Stomach (tissue), 9 donors: ENCODE data around the gene RCBTB2. TPM values are rescaled to one million over a fixed set of nuclear protein-coding genes. Genes with fewer than 3 reads are reported as not detected.

Experiments
- DNase-seq, 2 donors: peaks; one replicate each; pipeline versions ENCODE4 v3.0.0 to v3.0.0-alpha.2; 2013 to 2019
- H3K27ac ChIP-seq, 5 donors: fragments of 200-600 bp in 4 of 5; sonication (generic) in 4 of 5; one replicate each; pipeline ENCODE4 v1.5.1; 2013 to 2019; ENCODE audit warnings: mild to moderate bottlenecking in 1 of 5, moderate library complexity in 1 of 5
- H3K27me3 ChIP-seq, 3 donors: fragments of 200-600 bp; sonication (generic); one replicate each; pipeline ENCODE4 v1.5.1; 2017 to 2019; ENCODE audit warnings: mixed run types in 1 of 3
- H3K36me3 ChIP-seq, 4 donors: fragments of 200-600 bp; sonication (generic); 1 replicate in 3 of 4; 2 replicates in 1 of 4; pipeline ENCODE4 v1.5.1; 2016 to 2019
- H3K4me1 ChIP-seq, 4 donors: fragments of 200-600 bp; sonication (generic); one replicate each; pipeline ENCODE4 v1.5.1; 2016 to 2019
- H3K4me3 ChIP-seq, 4 donors: fragments of 200-600 bp; sonication (generic) in 3 of 4; one replicate each; pipeline ENCODE4 v1.5.1; 2016 to 2019; ENCODE audit warnings: mild to moderate bottlenecking in 1 of 4
- H3K9me3 ChIP-seq, 4 donors: fragments of 200-600 bp; sonication (generic); one replicate each; pipeline ENCODE4 v1.5.1; 2016 to 2019
- CTCF ChIP-seq, 7 experiments: fragments of 450-650 bp in 4 of 7; fragments of 200-600 bp in 3 of 7; sonication (generic) in 3 of 7; IDR thresholded peaks; one replicate each; pipeline ENCODE4 v1.5.1; 2016 to 2019; ENCODE audit warnings: antibody characterized with exemption in 7 of 7, control low read depth in 2 of 7, mild to moderate bottlenecking in 1 of 7
- EP300 ChIP-seq: sonication (generic); formaldehyde crosslinking; IDR thresholded peaks from one replicate; pipeline ENCODE4 v1.6.1; 2017; ENCODE audit warnings: antibody characterized with exemption
- POLR2A ChIP-seq, 4 donors: fragments of 450-650 bp; IDR thresholded peaks; one replicate each; pipeline ENCODE4 v1.6.1; 2016; ENCODE audit warnings: antibody characterized with exemption in 4 of 4, control low read depth in 2 of 4, mild to moderate bottlenecking in 1 of 4, moderate library complexity in 1 of 4
- POLR2AphosphoS5 ChIP-seq, 3 donors: sonication (generic); formaldehyde crosslinking; IDR thresholded peaks; one replicate each; pipeline ENCODE4 v1.6.1; 2016; ENCODE audit warnings: antibody characterized with exemption in 3 of 3
- WGBS, 5 donors: extraction: QIAGEN DNeasy Blood & Tissue Kit in 3 of 5; methylation state at CpG; one replicate each; pipeline versions ENCODE4 v1.1.5 to v1.1.7; 2013 to 2018; 5-methylcytosine and 5-hydroxymethylcytosine counted together
- intact Hi-C: fragments of 100-400 bp; cut with DNase I; formaldehyde crosslinking; loops from one replicate; pipeline ENCODE4 v1.15.1; 2023; ENCODE audit warnings: low total_unique reads
- polyA plus RNA-seq, 3 donors: library from polyadenylated mRNA; stranded (reverse); fragments of 200-250 nt; gene quantifications; one replicate each; pipeline ENCODE4 v1.2.3, GENCODE V29; 2013
- total RNA-seq, 5 donors: library from RNA; depleted of rRNA; stranded (reverse); fragments of >200 nt; gene quantifications; one replicate each; pipeline versions ENCODE4 v1.1.0 to v1.2.3, GENCODE V29; 2014 to 2016
- donor health status: healthy with polysubstance abuse.
- donor health status: Bipolar disorder and iron deficiency.
- donor health status: healthy.

Gene RCBTB2
- total and polyA plus RNA-seq, 8 donors = 0.29 to 56.6 (median 7.6) TPM

GRCh38 chr13:48488995-48489394 is 43.9 kb downstream of the RCBTB2 start:
- Histone ChIP-seq H3K9me3 (no peaks in the 10 kb centered on the region), H3K36me3 (peaks cover 0 to 32% (median 15%) of the 10 kb centered on the region in 4 donors), H3K4me1 (peaks cover 0 to 35% (median 5%) of the 10 kb centered on the region in 4 donors), H3K27me3 (no peaks in the 10 kb centered on the region), H3K27ac (no peak overlapping the region), H3K4me3 (no peak overlapping the region)
- no peak for DNase-seq
- intact Hi-C loops = no loop called here
- no peak for TF ChIP-seq EP300
- TF ChIP-seq CTCF (IDR thresholded peaks at IDR 0.05) = no peak
- TF ChIP-seq POLR2AphosphoS5 (IDR thresholded peaks at IDR 0.05) = no peak
- no peak for TF ChIP-seq POLR2A (IDR thresholded peaks at IDR 0.05)

GRCh38 chr13:48487968-48488367 is 44.9 kb downstream of the RCBTB2 start:
- intact Hi-C loops = no loop called here
- Histone ChIP-seq H3K36me3 (peaks cover 0 to 32% (median 15%) of the 10 kb centered on the region in 4 donors), H3K27ac (no peak overlapping the region), H3K9me3 (no peaks in the 10 kb centered on the region), H3K4me1 (peaks cover 0 to 29% (median 2%) of the 10 kb centered on the region in 4 donors), H3K27me3 (no peaks in the 10 kb centered on the region), H3K4me3 (no peak overlapping the region)
- no peak for DNase-seq
- WGBS, 5 donors = 90 to 98% (median 96%) methylated on average over 2 of the region's 2 CpGs
- TF ChIP-seq POLR2AphosphoS5 (IDR thresholded peaks at IDR 0.05) (no peak), POLR2A (IDR thresholded peaks at IDR 0.05) (no peak), EP300 (no peak), CTCF (IDR thresholded peaks at IDR 0.05) (no peak)

GRCh38 chr13:48486836-48487235 is 46.0 kb downstream of the RCBTB2 start:
- H3K4me3 ChIP-seq = no peak overlapping the region
- no peaks in the 10 kb centered on the region for H3K27me3 ChIP-seq
- WGBS, 5 donors = 89 to 93% (median 92%) methylated on average over 5 of the region's 5 CpGs
- intact Hi-C loops = no loop called here
- TF ChIP-seq CTCF (IDR thresholded peaks at IDR 0.05) (no peak), POLR2AphosphoS5 (IDR thresholded peaks at IDR 0.05) (no peak), POLR2A (IDR thresholded peaks at IDR 0.05) (no peak), EP300 (no peak)
- no peak overlapping the region for H3K27ac ChIP-seq
- no peak for DNase-seq
- H3K9me3 ChIP-seq = no peaks in the 10 kb centered on the region
- H3K4me1 ChIP-seq = peaks cover 0 to 20% (median 2%) of the 10 kb centered on the region in 4 donors
- H3K36me3 ChIP-seq = peaks cover 0 to 37% (median 15%) of the 10 kb centered on the region in 4 donors

GRCh38 chr13:48486362-48486761 is 46.5 kb downstream of the RCBTB2 start:
- Histone ChIP-seq H3K27ac (no peak overlapping the region), H3K4me3 (no peak overlapping the region), H3K9me3 (no peaks in the 10 kb centered on the region), H3K4me1 (peaks cover 0 to 15% (median 2%) of the 10 kb centered on the region in 4 donors), H3K36me3 (peaks cover 0 to 41% (median 15%) of the 10 kb centered on the region in 4 donors), H3K27me3 (no peaks in the 10 kb centered on the region)
- TF ChIP-seq POLR2AphosphoS5 (IDR thresholded peaks at IDR 0.05) (no peak), CTCF (IDR thresholded peaks at IDR 0.05) (no peak), POLR2A (IDR thresholded peaks at IDR 0.05) (no peak), EP300 (no peak)
- intact Hi-C loops = no loop called here
- no peak for DNase-seq
